Endothelial cell of umbilical vein (primary cell): ENCODE results near the gene PARD3B. TPM values are rescaled to one million over a fixed set of nuclear protein-coding genes. Genes with fewer than 3 reads are reported as not detected.
"Not testable (repeated sequence)": the region's sequence is repeated elsewhere in the genome, so short reads cannot be mapped to it uniquely, and the experiment has no call there.

Source experiments
- BruUV-seq: library from RNA; stranded (reverse); fragments of 400-500 nt; replicated peaks from 2 replicates; lab custom pipeline; 2021; lab: Mats Ljungman, UMichigan
- CTCF ChIA-PET: fragments of 300-600, 350-600 bp; sonication (Branson Sonifier 250); formaldehyde crosslinking; loops from one replicate; lab custom pipeline; 2021; ENCODE audit warnings: antibody characterized with exemption, inconsistent platforms; lab: Charles Lee
- POLR2A ChIA-PET: fragments of 300-600, 350-600 bp; sonication (Branson Sonifier 250); formaldehyde crosslinking; loops from one replicate; lab custom pipeline; 2021; ENCODE audit warnings: antibody characterized with exemption, inconsistent platforms; lab: Charles Lee
- DNase-seq: peaks from one replicate; pipeline ENCODE4 v3.0.0-alpha.2; 2011; ENCODE audit warnings: low read depth, low spot score
- FAIRE-seq: peaks from 2 replicates; lab custom pipeline; 2011; peaks lifted over from hg19 to GRCh38; lab: Jason Lieb, UNC
- H2AFZ ChIP-seq: 2 replicates; pipeline ENCODE4 v1.6.0; 2012; ENCODE audit warnings: low read depth, low read length, control low read depth, inconsistent platforms
- H3K27ac ChIP-seq: 2 replicates; pipeline ENCODE4 v1.5.1; 2011; ENCODE audit warnings: low read depth, mild to moderate bottlenecking, control low read depth, low read length, moderate library complexity; ENCODE audit not compliant: insufficient read depth
- H3K27me3 ChIP-seq, 2 experiments: 2 replicates each; pipeline versions ENCODE4 v1.6.0 to v1.6.1; 2011; ENCODE audit warnings: low read length in 2 of 2, mixed read lengths in 1 of 2; ENCODE audit not compliant: control insufficient read depth in 2 of 2, insufficient read depth in 2 of 2
- H3K36me3 ChIP-seq, 2 experiments: 2 replicates in 1 of 2; 3 replicates in 1 of 2; pipeline ENCODE4 v1.5.1; 2011; ENCODE audit warnings: low read length in 2 of 2, mild to moderate bottlenecking in 1 of 2, moderate library complexity in 1 of 2; ENCODE audit not compliant: control insufficient read depth in 2 of 2, insufficient read depth in 2 of 2; ENCODE audit errors: extremely low read depth in 1 of 2
- H3K4me1 ChIP-seq: 3 replicates; pipeline ENCODE4 v1.5.1; 2011; ENCODE audit warnings: mild to moderate bottlenecking, low read length; ENCODE audit not compliant: control insufficient read depth, insufficient read depth; ENCODE audit errors: extremely low read depth
- H3K4me2 ChIP-seq: 2 replicates; pipeline ENCODE4 v1.6.1; 2011; ENCODE audit warnings: low read length, control low read depth, mixed read lengths; ENCODE audit not compliant: insufficient read depth
- H3K4me3 ChIP-seq, 3 experiments: fragments of 200-600 bp in 1 of 3; sonication (generic), shearing (Covaris generic) in 1 of 3; replicated peaks in 1 of 3; 2 replicates each; pipeline ENCODE4 v1.5.1; 2011 to 2016; ENCODE audit warnings: control low read depth in 3 of 3, low read length in 3 of 3, mild to moderate bottlenecking in 2 of 3, inconsistent platforms in 1 of 3, low read depth in 1 of 3, moderate library complexity in 1 of 3; ENCODE audit not compliant: insufficient read depth in 1 of 3
- H3K79me2 ChIP-seq: 2 replicates; pipeline ENCODE4 v1.6.0; 2012; ENCODE audit warnings: low read length, inconsistent platforms; ENCODE audit not compliant: control insufficient read depth, insufficient read depth
- H3K9ac ChIP-seq: replicated peaks from 2 replicates; pipeline ENCODE3; 2011; ENCODE audit warnings: low read length, control low read depth; ENCODE audit not compliant: insufficient read depth; ENCODE audit errors: extremely low read depth
- H3K9me1 ChIP-seq: replicated peaks from 3 replicates; pipeline ENCODE4 v1.6.0; 2011; ENCODE audit warnings: mild to moderate bottlenecking, low read length; ENCODE audit not compliant: control insufficient read depth, insufficient read depth; ENCODE audit errors: extremely low read depth
- H3K9me3 ChIP-seq: replicated peaks from 2 replicates; pipeline ENCODE4 v1.5.1; 2012; ENCODE audit warnings: low read length, inconsistent platforms; ENCODE audit not compliant: control insufficient read depth, insufficient read depth
- H4K20me1 ChIP-seq: replicated peaks from 2 replicates; pipeline ENCODE3; 2011; ENCODE audit warnings: mild to moderate bottlenecking, low read length; ENCODE audit not compliant: control insufficient read depth, insufficient read depth; ENCODE audit errors: extremely low read depth
- CTCF ChIP-seq, 2 donors: IDR thresholded peaks; 1 replicate in 1 of 2; 2 replicates in 1 of 2; pipeline ENCODE4 v1.5.1; 2011; ENCODE audit warnings: low read length in 2 of 2, mild to moderate bottlenecking in 2 of 2, moderate library complexity in 2 of 2, control low read depth in 1 of 2, inconsistent platforms in 1 of 2, low read depth in 1 of 2; ENCODE audit not compliant: insufficient read depth in 1 of 2; ENCODE audit errors: extremely low read depth in 1 of 2
- EZH2 ChIP-seq: IDR thresholded peaks from 2 replicates; pipeline ENCODE4 v1.6.1; 2012; ENCODE audit warnings: borderline replicate concordance, low read depth, mild to moderate bottlenecking, moderate library complexity, low read length, inconsistent platforms; ENCODE audit not compliant: severe bottlenecking
- FOS ChIP-seq: IDR thresholded peaks from 2 replicates; pipeline ENCODE4 v1.6.1; 2011; ENCODE audit warnings: mild to moderate bottlenecking, low read length, moderate library complexity, borderline replicate concordance; ENCODE audit not compliant: insufficient read depth
- MYC ChIP-seq: IDR thresholded peaks from one replicate; pipeline ENCODE4 v1.6.1; 2011; ENCODE audit warnings: mild to moderate bottlenecking, low read depth, low read length
- dilution Hi-C: fragments of 300-500 bp; cut with MboI; formaldehyde crosslinking; loops from one replicate; pipeline ENCODE4 v1.15.0; 2019; ENCODE audit warnings: low sequenced_read_pairs; ENCODE audit not compliant: extremely low pct_ligation_motif_present
- intact Hi-C: fragments of 100-400 bp; cut with micrococcal nuclease; formaldehyde crosslinking; loops from one replicate; pipeline ENCODE4 v1.10.0; 2022
- polyA plus RNA-seq, 4 experiments: library from polyadenylated mRNA; depleted of rRNA in 3 of 4; stranded (reverse) in 3 of 4; unstranded in 1 of 4; fragments of >200 nt; gene quantifications; 2 replicates each; pipeline versions ENCODE4 v1.2.1 to v1.2.3, GENCODE V29; 2011 to 2012; ENCODE audit warnings: missing spikeins in 1 of 4
- total RNA-seq: library from RNA; stranded (reverse); gene quantifications from 2 replicates; pipeline ENCODE4 v1.2.3, GENCODE V29; 2021

PARD3B gene
- total and polyA plus RNA-seq, 2 donors (not counting 3 experiments of a cell fraction or from before 2014, with no cell fraction given), result 2.2 to 30.9 TPM

DNA sequence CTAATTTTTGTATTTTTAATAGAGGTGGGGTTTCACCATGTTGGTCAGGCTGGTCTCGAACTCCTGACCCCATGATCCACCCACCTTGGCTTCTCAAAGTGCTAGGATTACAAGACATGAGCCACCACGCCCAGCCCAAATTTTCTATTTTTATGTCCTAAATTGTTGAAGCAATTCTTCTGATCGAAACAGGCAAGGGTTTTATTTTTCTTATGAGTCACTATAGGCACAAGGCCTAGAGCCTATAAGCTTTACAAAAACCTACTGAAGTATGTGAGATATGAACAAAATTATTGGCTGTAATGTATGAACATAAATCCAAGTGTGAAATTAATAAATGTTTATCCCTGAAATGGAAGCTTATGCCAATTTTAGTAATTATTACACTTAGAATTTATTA, 672.8 kb downstream of the PARD3B start:
- BruUV-seq, result no TSS peak
- H4K20me1 ChIP-seq, result no peaks in the 10 kb centered on the region
- no peaks in the 10 kb centered on the region for H3K9me1 ChIP-seq
- dilution Hi-C loops, result no loop called here
- CTCF ChIA-PET, result interaction anchor here (1.1 to 1.4 kb wide), 2 partner anchors 10 to 458 kb away, joined by 3 read pairs; no protein-coding TSS in a partner anchor
- H3K27ac ChIP-seq, result no peak overlapping the region
- intact Hi-C loops, result no loop called here
- FAIRE-seq (no peak), DNase-seq (no peak)
- H3K4me1 ChIP-seq, result no peaks in the 10 kb centered on the region
- no peaks in the 10 kb centered on the region for H3K9me3 ChIP-seq
- no peaks in the 10 kb centered on the region for H3K79me2 ChIP-seq
- TF ChIP-seq FOS (peak; percentile 26), MYC (no peak), EZH2 (no peak), CTCF (IDR thresholded peaks at IDR 0.05; ENCODE audit: extremely low read depth in 1 of 2, insufficient read depth in 1 of 2, low read depth in 1 of 2, low read length in 2 of 2) (no peak)
- no peak overlapping the region for H3K9ac ChIP-seq
- no peak overlapping the region for H3K4me3 ChIP-seq
- POLR2A ChIA-PET, result no interaction called here
- no peak overlapping the region for H3K4me2 ChIP-seq
- H3K36me3 ChIP-seq, result no peaks in the 10 kb centered on the region
- no peak overlapping the region for H2AFZ ChIP-seq
- H3K27me3 ChIP-seq, result no peaks in the 10 kb centered on the region

- H3K9me1 ChIP-seq, intact Hi-C loops, H2AFZ ChIP-seq, H3K27ac ChIP-seq, H3K4me2 ChIP-seq, H3K9ac ChIP-seq, DNase-seq, H3K4me3 ChIP-seq, dilution Hi-C loops, H3K27me3 ChIP-seq, H3K4me1 ChIP-seq, H4K20me1 ChIP-seq, POLR2A ChIA-PET, H3K9me3 ChIP-seq, H3K36me3 ChIP-seq, CTCF ChIA-PET, BruUV-seq, H3K79me2 ChIP-seq, FAIRE-seq: not testable (repeated sequence)
Measured at GRCh38 chr2:205218816-205219215, 673.5 kb downstream of the PARD3B start.
